ENCODE data around the gene MDFI.

Gene MDFI

DNA sequence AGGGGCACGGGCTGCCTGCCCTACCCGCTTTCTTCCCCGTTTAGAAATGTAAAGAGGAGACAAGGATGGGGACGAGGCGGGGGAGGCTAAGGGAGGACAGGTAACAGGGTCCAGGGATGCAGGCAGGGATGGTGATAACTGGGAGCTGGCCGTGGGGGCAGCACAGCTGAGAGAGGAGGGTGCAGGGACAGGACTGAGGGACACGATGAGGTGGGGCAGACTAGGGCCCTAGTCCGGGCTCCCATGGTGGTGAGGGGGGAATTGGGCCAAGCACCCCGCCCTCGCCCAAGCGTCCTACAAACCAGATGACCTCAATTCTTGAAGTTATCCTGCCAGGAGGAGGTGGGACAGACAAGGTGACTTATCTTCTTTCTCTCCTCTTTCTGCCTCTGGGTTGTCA is 44.4 kb upstream of the MDFI start:
- no peak overlapping the region for H3K4me3 ChIP-seq (ENCODE audit: low read depth, low read length)
- TF ChIP-seq, protein P1, sequence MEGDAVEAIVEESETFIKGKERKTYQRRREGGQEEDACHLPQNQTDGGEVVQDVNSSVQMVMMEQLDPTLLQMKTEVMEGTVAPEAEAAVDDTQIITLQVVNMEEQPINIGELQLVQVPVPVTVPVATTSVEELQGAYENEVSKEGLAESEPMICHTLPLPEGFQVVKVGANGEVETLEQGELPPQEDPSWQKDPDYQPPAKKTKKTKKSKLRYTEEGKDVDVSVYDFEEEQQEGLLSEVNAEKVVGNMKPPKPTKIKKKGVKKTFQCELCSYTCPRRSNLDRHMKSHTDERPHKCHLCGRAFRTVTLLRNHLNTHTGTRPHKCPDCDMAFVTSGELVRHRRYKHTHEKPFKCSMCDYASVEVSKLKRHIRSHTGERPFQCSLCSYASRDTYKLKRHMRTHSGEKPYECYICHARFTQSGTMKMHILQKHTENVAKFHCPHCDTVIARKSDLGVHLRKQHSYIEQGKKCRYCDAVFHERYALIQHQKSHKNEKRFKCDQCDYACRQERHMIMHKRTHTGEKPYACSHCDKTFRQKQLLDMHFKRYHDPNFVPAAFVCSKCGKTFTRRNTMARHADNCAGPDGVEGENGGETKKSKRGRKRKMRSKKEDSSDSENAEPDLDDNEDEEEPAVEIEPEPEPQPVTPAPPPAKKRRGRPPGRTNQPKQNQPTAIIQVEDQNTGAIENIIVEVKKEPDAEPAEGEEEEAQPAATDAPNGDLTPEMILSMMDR (IDR thresholded peaks at IDR 0.05; ENCODE audit: insufficient read depth, low read depth, low read length, missing control alignments), result no peak
- DNase-seq (ENCODE audit: low read depth), result no peak

DNA sequence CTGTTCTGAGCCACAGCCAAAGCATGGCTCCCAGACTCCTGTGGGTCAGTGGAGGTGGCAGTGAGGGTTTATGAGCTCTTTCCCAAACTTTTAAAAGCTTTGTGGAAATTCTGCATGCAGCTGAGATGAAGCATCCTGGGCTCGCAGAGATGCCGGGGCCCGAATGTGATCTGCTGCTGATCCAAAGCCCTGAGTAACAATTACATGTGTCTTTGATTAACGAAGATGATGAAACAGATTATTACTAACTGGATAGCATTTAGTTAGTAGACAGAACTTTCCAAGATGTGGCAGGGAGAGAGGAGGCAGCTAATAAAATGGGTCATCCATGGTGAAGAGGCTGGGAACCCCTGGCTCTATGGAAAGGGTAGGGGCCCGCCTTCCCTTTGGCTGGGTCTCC is 43.9 kb upstream of the MDFI start:
- no peak for DNase-seq (ENCODE audit: low read depth)
- no peak overlapping the region for H3K4me3 ChIP-seq (ENCODE audit: low read depth, low read length)
- TF ChIP-seq, protein P1 (IDR thresholded peaks at IDR 0.05; ENCODE audit: insufficient read depth, low read depth, low read length, missing control alignments), result no peak

DNA sequence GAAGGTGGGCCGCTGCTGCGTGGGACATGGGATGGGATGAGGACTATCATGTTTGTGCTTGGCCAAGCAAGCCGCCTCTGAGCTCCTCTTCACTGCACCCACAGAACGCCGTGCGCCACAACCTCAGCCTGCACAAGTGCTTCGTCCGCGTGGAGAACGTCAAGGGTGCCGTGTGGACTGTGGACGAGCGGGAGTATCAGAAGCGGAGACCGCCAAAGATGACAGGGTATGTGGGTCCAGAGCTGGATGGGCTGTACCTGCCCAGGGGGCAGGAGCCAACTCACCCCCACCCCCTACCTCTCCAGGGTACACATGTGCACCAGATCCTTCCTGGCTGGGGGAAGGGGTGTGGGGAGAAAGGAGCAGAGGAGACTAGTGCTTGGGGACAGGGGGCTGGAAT is 43.5 kb upstream of the MDFI start:
- TF ChIP-seq, protein P1 (IDR thresholded peaks at IDR 0.05; ENCODE audit: insufficient read depth, low read depth, low read length, missing control alignments), result no peak
- no peak overlapping the region for H3K4me3 ChIP-seq (ENCODE audit: low read depth, low read length)
- no peak for DNase-seq (ENCODE audit: low read depth)

DNA sequence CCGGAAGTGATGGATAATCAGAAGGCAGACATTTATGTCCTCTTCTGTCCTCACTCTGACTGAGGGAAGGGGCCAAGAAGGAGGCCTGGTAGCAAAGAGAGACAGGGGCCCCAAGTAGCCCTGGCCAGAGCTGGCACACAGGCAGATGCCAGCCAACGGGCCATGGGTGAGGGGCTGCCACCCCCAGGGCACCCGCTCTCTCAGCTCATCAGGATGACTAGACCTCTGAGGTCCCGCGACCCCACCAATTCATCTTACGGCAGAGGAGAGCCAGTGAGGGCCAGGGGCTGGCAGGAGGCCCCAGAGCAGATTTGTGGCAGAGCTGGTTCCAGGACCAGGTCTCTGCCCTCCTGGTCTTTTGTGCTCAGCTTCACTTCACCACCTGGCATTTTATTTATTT is 43.1 kb upstream of the MDFI start:
- DNase-seq (ENCODE audit: low read depth), result no peak
- no peak overlapping the region for H3K4me3 ChIP-seq (ENCODE audit: low read depth, low read length)
- TF ChIP-seq, protein P1 (IDR thresholded peaks at IDR 0.05; ENCODE audit: insufficient read depth, low read depth, low read length, missing control alignments), result no peak

DNA sequence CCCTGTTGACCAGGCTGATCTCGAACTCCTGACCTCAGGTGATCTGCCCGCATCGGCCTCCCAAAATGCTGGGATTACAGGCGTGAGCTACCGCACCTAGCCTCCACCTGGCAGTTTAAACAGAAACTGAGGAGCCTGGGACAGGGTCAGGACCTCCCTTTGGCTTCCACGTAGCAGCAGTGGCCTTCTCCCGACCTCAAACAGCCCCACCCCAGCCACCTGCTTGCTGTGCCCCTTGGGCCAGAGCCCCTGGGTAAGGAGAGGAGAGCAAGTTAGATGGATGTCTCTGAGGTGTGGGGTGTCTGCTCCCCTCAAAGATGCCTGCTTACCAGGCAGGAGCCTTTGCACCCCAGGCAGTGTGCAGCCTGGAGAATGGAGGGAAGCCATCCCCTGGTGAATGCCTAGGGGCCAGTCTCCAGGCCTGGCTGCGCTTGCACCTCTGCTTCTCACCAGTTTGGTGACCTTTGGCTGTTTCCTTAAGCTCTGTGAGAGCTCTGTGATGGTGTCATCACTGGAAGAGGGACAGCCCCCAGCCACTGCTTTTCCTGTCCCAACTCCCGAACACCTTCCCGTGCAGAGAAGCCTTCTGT is 42.1 kb upstream of the MDFI start:
- no peak for DNase-seq (ENCODE audit: low read depth)
- no peak overlapping the region for H3K4me3 ChIP-seq (ENCODE audit: low read depth, low read length)
- TF ChIP-seq, protein P1 (IDR thresholded peaks at IDR 0.05; ENCODE audit: insufficient read depth, low read depth, low read length, missing control alignments), result no peak

DNA sequence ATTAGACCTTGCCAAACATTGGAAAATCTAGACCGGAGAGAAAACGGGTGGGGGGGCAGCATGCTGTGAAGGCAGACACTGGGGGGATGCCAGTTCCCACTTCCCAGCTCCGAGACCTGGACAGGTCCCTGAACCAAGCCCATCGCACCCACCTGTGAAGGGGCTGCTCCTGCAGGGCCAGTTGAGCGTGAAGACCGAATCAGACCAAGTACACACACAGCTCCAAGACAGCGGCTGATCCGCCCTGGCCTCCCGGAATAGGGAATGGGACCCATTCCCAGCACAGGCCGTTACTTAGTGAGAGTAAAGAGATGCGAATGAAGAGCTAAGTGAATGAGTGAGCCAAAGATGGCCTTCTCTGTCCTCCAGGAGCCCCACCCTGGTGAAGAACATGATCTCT is 41.5 kb upstream of the MDFI start:
- H3K4me3 ChIP-seq (ENCODE audit: low read depth, low read length), result no peak overlapping the region
- DNase-seq (ENCODE audit: low read depth), result no peak
- TF ChIP-seq, protein P1 (IDR thresholded peaks at IDR 0.05; ENCODE audit: insufficient read depth, low read depth, low read length, missing control alignments), result no peak

Measured in GM12865 (cell line).